Glutamatergic neuron (in vitro differentiated cells): ENCODE results near the gene PTPN7. TPM values are rescaled to one million over a fixed set of nuclear protein-coding genes. Genes with fewer than 3 reads are reported as not detected.

ENCODE experiments used
- DNase-seq: peaks from one replicate; pipeline ENCODE4 v3.0.0; 2022
- H3K27ac Mint-ChIP-seq: one replicate; pipeline ENCODE4 v1.8.0; 2020; ENCODE audit warnings: mild to moderate bottlenecking, mixed read lengths, inconsistent platforms; ENCODE audit not compliant: unreplicated experiment
- H3K27me3 Mint-ChIP-seq: one replicate; pipeline ENCODE4 v1.8.0; 2020; ENCODE audit warnings: mild to moderate bottlenecking, moderate library complexity, mixed read lengths, inconsistent platforms; ENCODE audit not compliant: unreplicated experiment
- H3K36me3 Mint-ChIP-seq: one replicate; pipeline ENCODE4 v1.8.0; 2020; ENCODE audit warnings: mild to moderate bottlenecking, mixed read lengths, inconsistent platforms; ENCODE audit not compliant: unreplicated experiment
- H3K4me1 Mint-ChIP-seq: one replicate; pipeline ENCODE4 v1.8.0; 2020; ENCODE audit warnings: mild to moderate bottlenecking, low read depth, mixed read lengths, inconsistent platforms; ENCODE audit not compliant: unreplicated experiment
- H3K4me3 Mint-ChIP-seq: one replicate; pipeline ENCODE4 v1.8.0; 2020; ENCODE audit warnings: mild to moderate bottlenecking, mixed read lengths, inconsistent platforms; ENCODE audit not compliant: unreplicated experiment
- H3K9me3 Mint-ChIP-seq: one replicate; pipeline ENCODE4 v1.8.0; 2020; ENCODE audit warnings: mild to moderate bottlenecking, moderate library complexity, mixed read lengths, inconsistent platforms; ENCODE audit not compliant: unreplicated experiment
- CTCF ChIP-seq: fragments of 200-600 bp; sonication (generic); IDR thresholded peaks from one replicate; pipeline ENCODE4 v1.5.0; 2021; ENCODE audit not compliant: partially characterized antibody, unreplicated experiment
- total RNA-seq: library from RNA; stranded (reverse); fragmentation: NEBNext Ultra II Directional; extraction: Animal tissue kit (Norgen Biotek cat#: 25700); gene quantifications from one replicate; pipeline ENCODE4 v1.2.1, GENCODE V29; 2021; ENCODE audit not compliant: unreplicated experiment

PTPN7 gene
- total RNA-seq, 1 donor from 2014 or later: not detected

GRCh38 chr1:202162047-202162417 is 1.6 kb upstream of the PTPN7 start:
- no peak for TF ChIP-seq CTCF
- peaks cover 13% of the 10 kb centered on the region for H3K27me3 Mint-ChIP-seq

GRCh38 chr1:202161151-202162046 is 997 bp upstream of the PTPN7 start:
- no peaks in the 10 kb centered on the region for H3K9me3 Mint-ChIP-seq
- H3K36me3 Mint-ChIP-seq: no peaks in the 10 kb centered on the region
- no peak for DNase-seq
- TF ChIP-seq CTCF: no peak
- H3K27ac Mint-ChIP-seq: peak overlapping the region; percentile 11
- no peak overlapping the region for H3K4me3 Mint-ChIP-seq
- H3K4me1 Mint-ChIP-seq: peaks cover 14% of the 10 kb centered on the region
- peaks cover 10% of the 10 kb centered on the region for H3K27me3 Mint-ChIP-seq

More at GRCh38 chr1:202162047-202162417, 1.6 kb upstream of the PTPN7 start:
- H3K4me3 Mint-ChIP-seq: no peak overlapping the region
- no peaks in the 10 kb centered on the region for H3K36me3 Mint-ChIP-seq
- H3K4me1 Mint-ChIP-seq: peaks cover 14% of the 10 kb centered on the region
- H3K27ac Mint-ChIP-seq: no peak overlapping the region
- no peak for DNase-seq
- H3K9me3 Mint-ChIP-seq: peaks cover under 1% of the 10 kb centered on the region

GRCh38 chr1:202159534-202160371 is 649 bp downstream of the PTPN7 start:
- no peak for DNase-seq
- no peak overlapping the region for H3K27ac Mint-ChIP-seq
- peaks cover 1% of the 10 kb centered on the region for H3K9me3 Mint-ChIP-seq
- H3K4me3 Mint-ChIP-seq: no peak overlapping the region
- H3K27me3 Mint-ChIP-seq: peaks cover 10% of the 10 kb centered on the region
- peaks cover 14% of the 10 kb centered on the region for H3K4me1 Mint-ChIP-seq
- no peaks in the 10 kb centered on the region for H3K36me3 Mint-ChIP-seq
- no peak for TF ChIP-seq CTCF

DNA sequence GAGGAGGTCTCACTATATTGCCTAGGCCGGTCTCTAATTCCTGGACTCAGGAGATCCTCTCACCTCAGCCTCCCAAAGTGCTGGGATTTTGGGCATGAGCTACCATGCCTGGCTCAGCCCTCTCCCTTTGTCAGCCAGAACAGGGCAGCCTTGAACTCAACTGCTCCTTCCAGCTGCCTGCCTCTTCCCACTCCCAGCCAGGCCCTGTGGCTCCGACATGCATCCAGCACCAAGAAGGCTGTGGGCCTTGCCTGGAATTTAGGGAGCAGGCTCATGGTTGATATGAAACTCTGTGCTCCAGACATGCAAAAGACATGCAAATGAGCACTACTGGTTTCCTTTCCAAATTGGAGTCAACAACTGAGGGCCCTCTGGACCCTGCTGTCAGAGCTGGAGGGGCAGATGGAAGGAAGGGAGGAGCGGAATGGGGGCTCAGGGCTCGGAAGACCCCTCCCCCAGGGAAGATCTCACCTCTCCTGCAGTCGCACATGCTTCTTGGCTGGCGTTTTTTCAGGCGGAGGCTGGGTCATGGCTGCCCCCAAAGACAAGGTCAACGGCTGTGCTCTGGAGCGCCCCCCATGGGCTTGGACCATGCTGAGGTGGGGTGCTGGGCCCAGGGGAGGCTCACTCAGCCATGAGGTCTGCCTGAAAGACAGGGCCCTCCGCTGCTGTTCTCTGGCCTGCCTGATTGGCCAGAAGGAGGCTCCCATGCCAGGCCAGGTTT is 1.4 kb downstream of the PTPN7 start:
- Mint-ChIP-seq H3K4me3 (no peak overlapping the region), H3K4me1 (peaks cover 12% of the 10 kb centered on the region)

More for the DNA sequence above, 1.4 kb downstream of the PTPN7 start:
- Mint-ChIP-seq H3K9me3 (peaks cover 2% of the 10 kb centered on the region), H3K27ac (no peak overlapping the region), H3K36me3 (no peaks in the 10 kb centered on the region), H3K27me3 (peaks cover 8% of the 10 kb centered on the region)
- DNase-seq: no peak
- no peak for TF ChIP-seq CTCF
